K562 (cell line): ENCODE results near the gene ZCCHC14. TPM values are rescaled to one million over a fixed set of nuclear protein-coding genes. Genes with fewer than 3 reads are reported as not detected.

Experiments
- BDP1 ChIP-seq: IDR thresholded peaks from 3 replicates; pipeline ENCODE4 v1.6.1; 2011; ENCODE audit not compliant: insufficient read length, insufficient read depth
- CREB1 ChIP-seq, 2 experiments: sonication (generic) in 1 of 2; formaldehyde crosslinking in 1 of 2; IDR thresholded peaks; 2 replicates each; pipeline versions ENCODE4 v1.6.1 to v1.8.0; 2012 to 2022; ENCODE audit warnings: inconsistent platforms in 1 of 2, mild to moderate bottlenecking in 1 of 2, missing genetic modification reagents in 1 of 2, moderate library complexity in 1 of 2
- MECOM ChIP-seq: fragments of 250-450 bp; sonication (Bioruptor Pico); IDR thresholded peaks from 2 replicates; pipeline ENCODE4 v1.8.0; 2022; ENCODE audit warnings: inconsistent platforms
- MEF2A ChIP-seq: IDR thresholded peaks from 2 replicates; pipeline ENCODE4 v1.6.1; 2011; ENCODE audit warnings: low read depth, mild to moderate bottlenecking, low read length, moderate library complexity; ENCODE audit not compliant: control insufficient read depth
- MYBL2 ChIP-seq, 2 experiments: fragments of 450-650 bp in 1 of 2; sonication (generic) in 1 of 2; formaldehyde crosslinking in 1 of 2; IDR thresholded peaks; 2 replicates each; pipeline versions ENCODE4 v1.6.1 to v1.8.1; 2017 to 2022; ENCODE audit warnings: borderline replicate concordance in 1 of 2, inconsistent platforms in 1 of 2, low read depth in 1 of 2, mild to moderate bottlenecking in 1 of 2, missing genetic modification reagents in 1 of 2, moderate library complexity in 1 of 2
- SREBF2 ChIP-seq: sonication (generic); formaldehyde crosslinking; IDR thresholded peaks from 2 replicates; pipeline ENCODE4 v1.4.0; 2020; ENCODE audit warnings: mild to moderate bottlenecking, missing genetic modification reagents
- SUPT5H ChIP-seq: fragments of 450-650 bp; IDR thresholded peaks from 2 replicates; pipeline ENCODE4 v1.6.1; 2016
- XRCC5 ChIP-seq: fragments of 200-400 bp; formaldehyde crosslinking; IDR thresholded peaks from 2 replicates; pipeline ENCODE4 v1.6.1; 2017; ENCODE audit warnings: low read depth, mild to moderate bottlenecking, low read length
- ZNF644 ChIP-seq: fragments of 200-800 bp; sonication (Bioruptor generic); IDR thresholded peaks from 2 replicates; pipeline ENCODE4 v1.6.1; 2016; ENCODE audit warnings: low read depth, missing genetic modification characterization, missing compliant biosample characterization
- polyA plus RNA-seq, 8 experiments: library from polyadenylated mRNA; depleted of rRNA in 4 of 8; stranded (reverse) in 5 of 8; unstranded in 3 of 8; fragments of >200 nt; fragmentation: Nextera tagmentation in 2 of 8; fragmentation: Illumina TruSeq in 1 of 8; extraction: Ambion mirVana in 2 of 8; extraction: Trizol in 1 of 8; gene quantifications; 2 replicates each; pipeline versions ENCODE4 v1.2.1 to v1.2.3, GENCODE V29; 2011 to 2014; ENCODE audit warnings: inconsistent platforms in 1 of 8, missing spikeins in 1 of 8
- total RNA-seq, 7 experiments: library from RNA; depleted of rRNA in 6 of 7; stranded (reverse); fragments of >200 nt in 6 of 7; fragmentation: Illumina TruSeq in 2 of 7; extraction: Trizol in 2 of 7; gene quantifications; 2 replicates each; pipeline versions ENCODE4 v1.2.1 to v1.2.3, GENCODE V29; 2011 to 2021; ENCODE audit warnings: low replicate concordance in 1 of 7
- TF ChIP-seq, protein P1 (sequence below), 2 experiments: fragments of 450-650 bp; formaldehyde crosslinking in 1 of 2; IDR thresholded peaks; 2 replicates each; pipeline versions ENCODE4 v1.4.0 to v1.6.1; 2014 to 2020; ENCODE audit warnings: mild to moderate bottlenecking in 2 of 2, borderline replicate concordance in 1 of 2, low read depth in 1 of 2
- TF ChIP-seq, protein P2 (sequence below): fragments of 250-450 bp; sonication (Bioruptor Pico); IDR thresholded peaks from 2 replicates; pipeline ENCODE4 v1.6.1; 2021; ENCODE audit warnings: mild to moderate bottlenecking
- TF ChIP-seq, protein P3 (sequence below): fragments of 450-650 bp; IDR thresholded peaks from 2 replicates; pipeline ENCODE4 v1.6.1; 2016; ENCODE audit warnings: borderline replicate concordance

ZCCHC14 gene
- total and polyA plus RNA-seq, 9 of the 15 experiments (the other 6 are each of a cell fraction or from before 2014, with no cell fraction given), result 1.5 to 12.4 (median 2.9) TPM

DNA sequence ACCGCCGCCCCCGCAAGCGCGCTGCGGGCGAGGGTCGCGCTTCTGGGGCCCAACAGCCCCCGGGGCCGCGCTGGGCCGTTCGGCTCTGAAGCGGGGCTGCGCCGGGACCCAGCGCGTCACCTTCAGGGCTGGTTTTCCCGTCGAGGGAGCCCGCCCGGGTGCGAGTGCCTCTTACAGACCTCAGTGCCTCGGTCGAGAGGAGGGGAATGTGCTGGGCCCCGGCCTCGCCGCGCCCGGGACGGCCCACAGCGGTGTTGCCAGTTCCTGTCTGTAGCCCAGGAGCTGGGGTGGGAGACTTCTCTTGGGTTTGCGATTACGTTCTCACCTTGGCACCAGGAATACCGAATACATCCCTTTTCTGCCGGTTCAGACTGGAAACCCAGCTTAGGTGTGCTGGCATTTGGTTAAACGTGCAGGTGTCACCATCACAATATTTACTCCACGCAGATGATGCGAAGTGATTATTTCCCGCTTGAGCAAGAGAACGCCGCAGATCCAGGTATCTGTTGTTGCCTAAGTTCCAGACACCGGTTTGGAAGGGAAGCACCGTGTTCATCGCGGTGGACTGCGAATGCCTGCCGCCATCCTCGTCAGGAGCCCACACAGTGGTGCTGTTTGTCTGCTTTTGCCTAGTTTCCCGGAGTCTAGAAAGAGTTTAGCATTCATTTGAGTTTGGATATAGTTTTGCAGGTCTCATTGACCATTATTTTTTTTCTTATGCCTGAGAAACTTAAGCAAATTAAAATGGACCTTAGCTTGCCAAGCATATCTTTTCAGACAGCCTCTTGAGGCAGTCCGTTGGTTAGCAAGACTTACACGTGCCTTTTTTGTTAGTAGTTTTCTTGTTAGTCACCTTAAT is 99.8 kb downstream of the ZCCHC14 start (continued):
- TF ChIP-seq, protein P1, sequence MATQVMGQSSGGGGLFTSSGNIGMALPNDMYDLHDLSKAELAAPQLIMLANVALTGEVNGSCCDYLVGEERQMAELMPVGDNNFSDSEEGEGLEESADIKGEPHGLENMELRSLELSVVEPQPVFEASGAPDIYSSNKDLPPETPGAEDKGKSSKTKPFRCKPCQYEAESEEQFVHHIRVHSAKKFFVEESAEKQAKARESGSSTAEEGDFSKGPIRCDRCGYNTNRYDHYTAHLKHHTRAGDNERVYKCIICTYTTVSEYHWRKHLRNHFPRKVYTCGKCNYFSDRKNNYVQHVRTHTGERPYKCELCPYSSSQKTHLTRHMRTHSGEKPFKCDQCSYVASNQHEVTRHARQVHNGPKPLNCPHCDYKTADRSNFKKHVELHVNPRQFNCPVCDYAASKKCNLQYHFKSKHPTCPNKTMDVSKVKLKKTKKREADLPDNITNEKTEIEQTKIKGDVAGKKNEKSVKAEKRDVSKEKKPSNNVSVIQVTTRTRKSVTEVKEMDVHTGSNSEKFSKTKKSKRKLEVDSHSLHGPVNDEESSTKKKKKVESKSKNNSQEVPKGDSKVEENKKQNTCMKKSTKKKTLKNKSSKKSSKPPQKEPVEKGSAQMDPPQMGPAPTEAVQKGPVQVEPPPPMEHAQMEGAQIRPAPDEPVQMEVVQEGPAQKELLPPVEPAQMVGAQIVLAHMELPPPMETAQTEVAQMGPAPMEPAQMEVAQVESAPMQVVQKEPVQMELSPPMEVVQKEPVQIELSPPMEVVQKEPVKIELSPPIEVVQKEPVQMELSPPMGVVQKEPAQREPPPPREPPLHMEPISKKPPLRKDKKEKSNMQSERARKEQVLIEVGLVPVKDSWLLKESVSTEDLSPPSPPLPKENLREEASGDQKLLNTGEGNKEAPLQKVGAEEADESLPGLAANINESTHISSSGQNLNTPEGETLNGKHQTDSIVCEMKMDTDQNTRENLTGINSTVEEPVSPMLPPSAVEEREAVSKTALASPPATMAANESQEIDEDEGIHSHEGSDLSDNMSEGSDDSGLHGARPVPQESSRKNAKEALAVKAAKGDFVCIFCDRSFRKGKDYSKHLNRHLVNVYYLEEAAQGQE (IDR thresholded peaks at IDR 0.05; ENCODE audit: borderline replicate concordance), result no peak; the same call in none of the 2 replicates
- TF ChIP-seq, protein P1 (CRISPR knock-in tag; IDR thresholded peaks at IDR 0.05; ENCODE audit: low read depth), result no peak
- TF ChIP-seq BDP1, result no peak
- no peak for TF ChIP-seq MECOM (CRISPR knock-in tag)
- TF ChIP-seq SREBF2 (CRISPR knock-in tag), result no peak
- TF ChIP-seq ZNF644 (tag), result no peak
- TF ChIP-seq CREB1 (IDR thresholded peaks at IDR 0.05), result no peak
- TF ChIP-seq CREB1 (CRISPR knock-in tag; IDR thresholded peaks at IDR 0.05), result no peak
- TF ChIP-seq, protein P2, sequence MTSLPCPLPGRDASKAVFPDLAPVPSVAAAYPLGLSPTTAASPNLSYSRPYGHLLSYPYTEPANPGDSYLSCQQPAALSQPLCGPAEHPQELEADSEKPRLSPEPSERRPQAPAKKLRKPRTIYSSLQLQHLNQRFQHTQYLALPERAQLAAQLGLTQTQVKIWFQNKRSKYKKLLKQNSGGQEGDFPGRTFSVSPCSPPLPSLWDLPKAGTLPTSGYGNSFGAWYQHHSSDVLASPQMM (CRISPR knock-in tag), result no peak
- peak; percentile 60; the same call in 1 of the 2 replicates for TF ChIP-seq XRCC5
- no peak for TF ChIP-seq MEF2A
- TF ChIP-seq MYBL2 (IDR thresholded peaks at IDR 0.05; ENCODE audit: low read depth), result no peak
- TF ChIP-seq MYBL2 (CRISPR knock-in tag; IDR thresholded peaks at IDR 0.05; ENCODE audit: borderline replicate concordance), result no peak
- TF ChIP-seq, protein P3, sequence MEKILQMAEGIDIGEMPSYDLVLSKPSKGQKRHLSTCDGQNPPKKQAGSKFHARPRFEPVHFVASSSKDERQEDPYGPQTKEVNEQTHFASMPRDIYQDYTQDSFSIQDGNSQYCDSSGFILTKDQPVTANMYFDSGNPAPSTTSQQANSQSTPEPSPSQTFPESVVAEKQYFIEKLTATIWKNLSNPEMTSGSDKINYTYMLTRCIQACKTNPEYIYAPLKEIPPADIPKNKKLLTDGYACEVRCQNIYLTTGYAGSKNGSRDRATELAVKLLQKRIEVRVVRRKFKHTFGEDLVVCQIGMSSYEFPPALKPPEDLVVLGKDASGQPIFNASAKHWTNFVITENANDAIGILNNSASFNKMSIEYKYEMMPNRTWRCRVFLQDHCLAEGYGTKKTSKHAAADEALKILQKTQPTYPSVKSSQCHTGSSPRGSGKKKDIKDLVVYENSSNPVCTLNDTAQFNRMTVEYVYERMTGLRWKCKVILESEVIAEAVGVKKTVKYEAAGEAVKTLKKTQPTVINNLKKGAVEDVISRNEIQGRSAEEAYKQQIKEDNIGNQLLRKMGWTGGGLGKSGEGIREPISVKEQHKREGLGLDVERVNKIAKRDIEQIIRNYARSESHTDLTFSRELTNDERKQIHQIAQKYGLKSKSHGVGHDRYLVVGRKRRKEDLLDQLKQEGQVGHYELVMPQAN, result peak; percentile 44; the same call in 1 of the 2 replicates
- no peak for TF ChIP-seq SUPT5H
